DND-41 (cell line): Measurements from ENCODE around the gene RHOF.

Source experiments
- EZH2 ChIP-seq: IDR thresholded peaks from 3 replicates; pipeline ENCODE4 v1.6.1; 2012; ENCODE audit warnings: borderline replicate concordance, low read depth, mild to moderate bottlenecking, moderate library complexity, low read length, inconsistent platforms; ENCODE audit not compliant: severe bottlenecking
- TF ChIP-seq, protein P1 (sequence below): IDR thresholded peaks from 2 replicates; pipeline ENCODE4 v1.5.1; 2012; ENCODE audit warnings: borderline replicate concordance, low read length, moderate library complexity, mild to moderate bottlenecking; ENCODE audit not compliant: poor library complexity, severe bottlenecking; ENCODE audit errors: extremely low read depth

DNA sequence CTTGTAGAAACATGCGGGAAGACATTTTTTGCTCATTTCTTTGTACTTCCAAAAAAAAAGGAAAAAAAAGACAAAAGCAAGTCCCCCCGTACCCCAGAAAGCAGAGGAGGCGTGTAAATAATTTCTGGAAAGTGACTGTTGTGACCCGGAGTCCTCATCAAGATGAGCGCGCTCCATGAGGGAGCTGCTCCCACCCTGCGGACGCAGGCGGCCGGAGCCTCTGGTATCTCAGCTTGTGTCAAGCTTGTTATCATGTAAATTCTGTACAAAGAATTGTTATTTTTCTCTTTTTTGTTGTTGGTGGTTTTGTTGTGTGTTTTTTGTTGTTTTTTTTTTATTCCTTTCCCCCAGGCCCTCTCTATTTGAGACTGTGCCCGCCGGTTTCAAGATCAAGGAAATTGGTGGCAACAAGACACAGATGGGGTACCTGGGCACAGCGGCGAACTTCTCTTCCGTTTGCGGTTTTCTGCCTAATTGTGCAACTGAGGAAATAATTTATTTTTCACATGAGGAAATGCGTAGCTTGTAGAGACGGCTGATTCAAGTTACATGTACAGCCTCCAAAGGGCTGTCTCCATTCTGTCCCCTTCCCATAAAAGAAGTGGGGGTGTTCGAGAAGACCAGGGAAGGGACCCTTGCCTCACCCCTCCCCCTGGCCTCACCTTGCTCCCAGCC, 38.2 kb upstream of the RHOF start:
- TF ChIP-seq, protein P1, sequence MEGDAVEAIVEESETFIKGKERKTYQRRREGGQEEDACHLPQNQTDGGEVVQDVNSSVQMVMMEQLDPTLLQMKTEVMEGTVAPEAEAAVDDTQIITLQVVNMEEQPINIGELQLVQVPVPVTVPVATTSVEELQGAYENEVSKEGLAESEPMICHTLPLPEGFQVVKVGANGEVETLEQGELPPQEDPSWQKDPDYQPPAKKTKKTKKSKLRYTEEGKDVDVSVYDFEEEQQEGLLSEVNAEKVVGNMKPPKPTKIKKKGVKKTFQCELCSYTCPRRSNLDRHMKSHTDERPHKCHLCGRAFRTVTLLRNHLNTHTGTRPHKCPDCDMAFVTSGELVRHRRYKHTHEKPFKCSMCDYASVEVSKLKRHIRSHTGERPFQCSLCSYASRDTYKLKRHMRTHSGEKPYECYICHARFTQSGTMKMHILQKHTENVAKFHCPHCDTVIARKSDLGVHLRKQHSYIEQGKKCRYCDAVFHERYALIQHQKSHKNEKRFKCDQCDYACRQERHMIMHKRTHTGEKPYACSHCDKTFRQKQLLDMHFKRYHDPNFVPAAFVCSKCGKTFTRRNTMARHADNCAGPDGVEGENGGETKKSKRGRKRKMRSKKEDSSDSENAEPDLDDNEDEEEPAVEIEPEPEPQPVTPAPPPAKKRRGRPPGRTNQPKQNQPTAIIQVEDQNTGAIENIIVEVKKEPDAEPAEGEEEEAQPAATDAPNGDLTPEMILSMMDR, result no peak
- TF ChIP-seq EZH2, result no peak
